CD14-positive monocyte (primary cell): ENCODE measurements around the gene SELPLG. TPM values are rescaled to one million over a fixed set of nuclear protein-coding genes. Genes with fewer than 3 reads are reported as not detected.
"Not testable (repeated sequence)": the region's sequence is repeated elsewhere in the genome, so short reads cannot be mapped to it uniquely, and the experiment has no call there.

Experiments
- DNase-seq, 3 donors: peaks; one replicate each; pipeline ENCODE4 v3.0.0-alpha.2; 2011 to 2022
- H2AFZ ChIP-seq: 2 replicates; pipeline ENCODE4 v1.6.0; 2012; ENCODE audit warnings: mild to moderate bottlenecking, low read depth, low read length, inconsistent platforms; ENCODE audit not compliant: insufficient read depth, poor library complexity, severe bottlenecking
- H3K27ac ChIP-seq, 2 donors: 1 replicate in 1 of 2; 2 replicates in 1 of 2; pipeline ENCODE4 v1.5.1; 2012 to 2013; ENCODE audit warnings: low read length in 2 of 2, control low read depth in 1 of 2, inconsistent platforms in 1 of 2, low read depth in 1 of 2, mild to moderate bottlenecking in 1 of 2
- H3K27me3 ChIP-seq, 2 donors: one replicate each; pipeline versions ENCODE4 v1.6.0 to v1.6.1; 2011 to 2013; ENCODE audit warnings: low read length in 2 of 2; ENCODE audit not compliant: control insufficient read depth in 2 of 2, insufficient read depth in 2 of 2
- H3K36me3 ChIP-seq, 2 donors: replicated peaks in 1 of 2; 1 replicate in 1 of 2; 2 replicates in 1 of 2; pipeline versions ENCODE4 v1.5.1 to v1.6.1; 2012 to 2013; ENCODE audit warnings: low read length in 2 of 2, control low read depth in 1 of 2, inconsistent platforms in 1 of 2, mild to moderate bottlenecking in 1 of 2; ENCODE audit not compliant: insufficient read depth in 2 of 2, control insufficient read depth in 1 of 2
- H3K4me1 ChIP-seq, 2 donors: 1 replicate in 1 of 2; 2 replicates in 1 of 2; pipeline versions ENCODE4 v1.5.1 to v1.6.1; 2012 to 2013; ENCODE audit warnings: low read length in 2 of 2, control low read depth in 1 of 2, inconsistent platforms in 1 of 2, mild to moderate bottlenecking in 1 of 2, moderate library complexity in 1 of 2; ENCODE audit not compliant: insufficient read depth in 2 of 2, control insufficient read depth in 1 of 2
- H3K4me2 ChIP-seq: replicated peaks from 2 replicates; pipeline ENCODE3; 2012; ENCODE audit warnings: low read length, moderate library complexity, mild to moderate bottlenecking; ENCODE audit not compliant: poor library complexity, severe bottlenecking; ENCODE audit errors: extremely low read depth
- H3K4me3 ChIP-seq, 3 experiments: fragments of 200-600 bp in 1 of 3; sonication (generic) in 1 of 3; replicated peaks in 1 of 3; 1 replicate in 2 of 3; 2 replicates in 1 of 3; pipeline ENCODE4 v1.5.1; 2011 to 2013; ENCODE audit warnings: low read length in 3 of 3, mild to moderate bottlenecking in 3 of 3, control low read depth in 2 of 3, low read depth in 2 of 3, inconsistent platforms in 1 of 3, moderate library complexity in 1 of 3
- H3K79me2 ChIP-seq: 2 replicates; pipeline ENCODE4 v1.6.0; 2012; ENCODE audit warnings: mild to moderate bottlenecking, control low read depth, inconsistent platforms, low read length, moderate library complexity; ENCODE audit not compliant: insufficient read depth
- H3K9ac ChIP-seq: 2 replicates; pipeline ENCODE4 v1.6.0; 2017; ENCODE audit warnings: low read length, mild to moderate bottlenecking; ENCODE audit not compliant: insufficient read depth, poor library complexity, severe bottlenecking
- H3K9me3 ChIP-seq, 2 donors: replicated peaks in 1 of 2; 1 replicate in 1 of 2; 2 replicates in 1 of 2; pipeline versions ENCODE4 v1.5.1 to v1.6.1; 2012 to 2013; ENCODE audit warnings: low read length in 2 of 2, control low read depth in 1 of 2; ENCODE audit not compliant: control insufficient read depth in 1 of 2, insufficient read depth in 1 of 2
- H4K20me1 ChIP-seq: 2 replicates; pipeline ENCODE4 v1.6.0; 2012; ENCODE audit warnings: mild to moderate bottlenecking, low read length, control low read depth, moderate library complexity; ENCODE audit not compliant: insufficient read depth
- H3K27ac Mint-ChIP-seq, 7 donors: one replicate each; pipeline ENCODE4 v1.8.0; 2020; ENCODE audit warnings: mild to moderate bottlenecking in 7 of 7, mixed read lengths in 7 of 7, moderate library complexity in 6 of 7, inconsistent platforms in 2 of 7
- H3K27me3 Mint-ChIP-seq, 3 donors: one replicate each; pipeline ENCODE4 v1.8.0; 2021 to 2022; ENCODE audit warnings: low read depth in 3 of 3, mild to moderate bottlenecking in 3 of 3, mixed read lengths in 3 of 3, moderate library complexity in 3 of 3, inconsistent platforms in 1 of 3
- H3K36me3 Mint-ChIP-seq, 2 donors: one replicate each; pipeline ENCODE4 v1.8.0; 2020; ENCODE audit warnings: mixed read lengths in 2 of 2, inconsistent platforms in 1 of 2, mild to moderate bottlenecking in 1 of 2
- H3K4me1 Mint-ChIP-seq: one replicate; pipeline ENCODE4 v1.8.0; 2020; ENCODE audit warnings: mild to moderate bottlenecking, mixed read lengths
- H3K4me3 Mint-ChIP-seq, 2 donors: one replicate each; pipeline ENCODE4 v1.8.0; 2020; ENCODE audit warnings: mild to moderate bottlenecking in 2 of 2, mixed read lengths in 2 of 2, moderate library complexity in 1 of 2
- H3K9me3 Mint-ChIP-seq, 7 donors: one replicate each; pipeline ENCODE4 v1.8.0; 2020 to 2022; ENCODE audit warnings: mixed read lengths in 7 of 7, mild to moderate bottlenecking in 6 of 7, moderate library complexity in 6 of 7, inconsistent platforms in 2 of 7
- WGBS: methylation state at CpG from one replicate; pipeline ENCODE4 v1.1.5; 2013; ENCODE audit warnings: missing lambda C conversion rate; ENCODE audit not compliant: insufficient coverage; 5-methylcytosine and 5-hydroxymethylcytosine counted together
- intact Hi-C, 2 donors: fragments of 100-400 bp; cut with micrococcal nuclease; formaldehyde crosslinking; loops; one replicate each; pipeline versions ENCODE4 v1.15.0 to v1.15.1; 2023
- polyA plus RNA-seq, 3 donors: library from polyadenylated mRNA; depleted of rRNA in 1 of 3; unstranded in 2 of 3; stranded (reverse) in 1 of 3; fragments of 300-500 nt in 2 of 3; fragments of >200 nt in 1 of 3; fragmentation: Illumina TruSeq in 2 of 3; gene quantifications; 1 replicate in 2 of 3; 2 replicates in 1 of 3; pipeline ENCODE4 v1.2.3, GENCODE V29; 2012 to 2021
- TF ChIP-seq, protein P1 (sequence below): fragments of 200-600 bp; IDR thresholded peaks from one replicate; pipeline ENCODE4 v1.8.0; 2022; ENCODE audit warnings: antibody characterized with exemption, mild to moderate bottlenecking

The SELPLG gene
- polyA plus RNA-seq, 3 donors: 193 to 349 (median 247) TPM

DNA sequence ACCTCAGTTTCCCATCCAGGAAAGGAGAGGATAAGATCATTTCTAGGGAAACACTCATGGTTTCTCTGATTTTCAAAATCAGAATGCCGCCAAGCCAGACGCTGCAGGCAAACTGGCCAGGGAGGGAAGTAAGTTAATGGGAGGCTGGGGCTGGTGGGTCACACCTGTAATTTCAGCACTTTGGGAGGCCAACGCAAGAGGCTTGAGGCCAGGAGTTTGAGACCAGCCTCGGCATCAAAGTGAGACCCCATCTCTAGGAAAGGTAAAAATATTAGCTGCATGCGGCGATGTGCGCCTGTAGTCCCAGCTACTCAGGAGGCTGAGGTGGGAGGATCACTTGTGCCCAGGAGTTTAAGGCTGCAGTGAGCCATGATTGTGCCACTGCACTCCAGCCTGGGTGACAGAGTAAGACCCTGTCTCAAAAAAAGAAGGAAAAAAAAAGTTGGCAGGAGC lies 587 bp downstream of the SELPLG start:
- WGBS: 64% methylated on average over 3 of the region's 7 CpGs
- H4K20me1 ChIP-seq: peaks cover 25% of the 10 kb centered on the region
- intact Hi-C loops: loop anchor here in 1 of 2 donors (5.0 kb wide), 1 partner anchor 71 kb away; the partner anchor contains the start of genes ISCU and SART3
- H3K36me3 Mint-ChIP-seq: peaks cover 17 to 20% of the 10 kb centered on the region in 2 donors
- DNase-seq: no peak
- TF ChIP-seq, protein P1, sequence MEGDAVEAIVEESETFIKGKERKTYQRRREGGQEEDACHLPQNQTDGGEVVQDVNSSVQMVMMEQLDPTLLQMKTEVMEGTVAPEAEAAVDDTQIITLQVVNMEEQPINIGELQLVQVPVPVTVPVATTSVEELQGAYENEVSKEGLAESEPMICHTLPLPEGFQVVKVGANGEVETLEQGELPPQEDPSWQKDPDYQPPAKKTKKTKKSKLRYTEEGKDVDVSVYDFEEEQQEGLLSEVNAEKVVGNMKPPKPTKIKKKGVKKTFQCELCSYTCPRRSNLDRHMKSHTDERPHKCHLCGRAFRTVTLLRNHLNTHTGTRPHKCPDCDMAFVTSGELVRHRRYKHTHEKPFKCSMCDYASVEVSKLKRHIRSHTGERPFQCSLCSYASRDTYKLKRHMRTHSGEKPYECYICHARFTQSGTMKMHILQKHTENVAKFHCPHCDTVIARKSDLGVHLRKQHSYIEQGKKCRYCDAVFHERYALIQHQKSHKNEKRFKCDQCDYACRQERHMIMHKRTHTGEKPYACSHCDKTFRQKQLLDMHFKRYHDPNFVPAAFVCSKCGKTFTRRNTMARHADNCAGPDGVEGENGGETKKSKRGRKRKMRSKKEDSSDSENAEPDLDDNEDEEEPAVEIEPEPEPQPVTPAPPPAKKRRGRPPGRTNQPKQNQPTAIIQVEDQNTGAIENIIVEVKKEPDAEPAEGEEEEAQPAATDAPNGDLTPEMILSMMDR: no peak
- peaks cover 65% of the 10 kb centered on the region for H3K79me2 ChIP-seq
- H3K9ac ChIP-seq: peak overlapping the region; percentile 79
- no peaks in the 10 kb centered on the region for H3K27me3 Mint-ChIP-seq
- peak overlapping the region; percentile 98 to 99 for H3K27ac ChIP-seq
- peak overlapping the region; percentile 98 to 100 (median 100) for H3K27ac Mint-ChIP-seq
- no peaks in the 10 kb centered on the region for H3K9me3 ChIP-seq
- peaks cover 90% of the 10 kb centered on the region for H3K4me1 Mint-ChIP-seq
- H3K9me3 Mint-ChIP-seq: peaks cover 0 to 5% (median 0%) of the 10 kb centered on the region in 7 donors
- H3K4me3 ChIP-seq: peak overlapping the region; percentile 55 to 88 (median 83)
- H3K27me3 ChIP-seq: no peaks in the 10 kb centered on the region
- peak overlapping the region; percentile 94 for H3K4me2 ChIP-seq
- peak overlapping the region; percentile 96 to 98 for H3K4me3 Mint-ChIP-seq
- no peaks in the 10 kb centered on the region for H3K36me3 ChIP-seq
- no peak overlapping the region for H2AFZ ChIP-seq
- H3K4me1 ChIP-seq: peaks cover 96% of the 10 kb centered on the region in 2 donors

DNA sequence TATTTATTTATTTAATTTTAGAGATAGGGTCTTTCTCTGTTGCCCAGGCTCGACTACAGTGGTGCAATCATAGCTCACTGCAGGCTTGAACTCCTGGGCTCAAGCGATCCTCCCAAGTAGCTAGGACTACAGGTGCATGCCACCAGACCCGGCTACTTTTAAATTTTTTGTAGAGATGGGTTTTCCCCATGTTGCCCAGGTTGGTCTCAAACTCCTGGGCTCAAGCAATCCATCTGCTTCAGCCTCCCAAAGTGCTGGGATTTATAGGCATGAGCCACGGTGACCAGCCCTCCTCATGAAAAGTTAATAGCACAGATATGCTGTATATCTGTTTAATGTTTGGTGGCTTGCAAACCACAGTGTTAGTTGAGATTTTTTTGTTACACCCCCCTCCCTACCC lies 2.4 kb downstream of the SELPLG start:
- not testable (repeated sequence) for H3K27me3 Mint-ChIP-seq

More for the DNA sequence above, 2.4 kb downstream of the SELPLG start:
- H2AFZ ChIP-seq, H3K9me3 ChIP-seq, H3K9me3 Mint-ChIP-seq, DNase-seq, H3K27me3 ChIP-seq: not testable (repeated sequence)
- Histone ChIP-seq H3K27ac (peak overlapping the region in 1 of 2 donors; percentile 81), H3K4me3 (peak overlapping the region; percentile 55 to 88 (median 83)), H3K79me2 (peaks cover 78% of the 10 kb centered on the region), H4K20me1 (peaks cover 43% of the 10 kb centered on the region), H3K36me3 (peaks cover 14 to 15% of the 10 kb centered on the region in 2 donors), H3K4me1 (peaks cover 86 to 90% of the 10 kb centered on the region in 2 donors), H3K4me2 (peak overlapping the region; percentile 94), H3K9ac (peak overlapping the region; percentile 79)
- Mint-ChIP-seq H3K4me1 (peaks cover 83% of the 10 kb centered on the region), H3K4me3 (peak overlapping the region; percentile 96 to 98), H3K27ac (peak overlapping the region; percentile 98 to 100 (median 100)), H3K36me3 (peaks cover 24 to 36% of the 10 kb centered on the region in 2 donors)
- intact Hi-C loops: loop anchor here in 1 of 2 donors (5.0 kb wide), 1 partner anchor 69 kb away; the partner anchor contains the start of genes ISCU and SART3
- 100% methylated on average over 3 of the region's 4 CpGs for WGBS
